Muscle of back (tissue), 11 donors: Measurements from ENCODE around the gene RASAL1. TPM values are rescaled to one million over a fixed set of nuclear protein-coding genes. Genes with fewer than 3 reads are reported as not detected.
A peak's percentile ranks its signal among the peaks of the same experiment; 100 is the strongest.

ENCODE experiments used
- DNase-seq, 3 donors: peaks; one replicate each; pipeline versions ENCODE4 v3.0.0 to v3.0.0-alpha.2; 2013
- polyA plus RNA-seq, 10 donors: library from polyadenylated mRNA; unstranded; fragments of 120-200 nt; gene quantifications; one replicate each; pipeline ENCODE4 v1.2.1, GENCODE V29; 2013; ENCODE audit not compliant: insufficient read length in 10 of 10

RASAL1 gene
- polyA plus RNA-seq, 10 donors: 0.03 to 0.28 (median 0.18) TPM; not detected in 5

GRCh38 chr12:113097716-113098440, 37.7 kb downstream of the RASAL1 start:
- DNase-seq: peak in 2 of 3 donors; percentile 42 to 57

- no peak for DNase-seq
Observed at GRCh38 chr12:113096675-113097461, 38.7 kb downstream of the RASAL1 start.

- no peak for DNase-seq
Observed at GRCh38 chr12:113095405-113095804, 40.2 kb downstream of the RASAL1 start.

DNA sequence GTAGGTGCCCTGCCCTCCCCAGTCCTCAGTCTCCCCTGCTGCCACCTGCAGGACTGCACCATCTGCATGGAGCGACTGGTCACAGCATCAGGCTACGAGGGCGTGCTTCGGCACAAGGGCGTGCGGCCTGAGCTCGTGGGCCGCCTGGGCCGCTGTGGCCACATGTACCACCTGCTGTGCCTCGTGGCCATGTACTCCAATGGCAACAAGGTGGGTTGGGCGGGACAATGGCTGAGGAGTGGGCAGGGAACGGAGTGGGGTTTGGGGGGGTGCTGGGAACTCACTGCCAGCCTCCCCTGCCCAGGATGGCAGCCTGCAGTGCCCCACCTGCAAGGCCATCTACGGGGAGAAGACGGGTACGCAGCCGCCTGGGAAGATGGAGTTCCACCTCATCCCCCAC, 40.8 kb downstream of the RASAL1 start:
- DNase-seq: no peak

- DNase-seq: no peak
Observed at GRCh38 chr12:113093409-113094101, 42.0 kb downstream of the RASAL1 start.

GRCh38 chr12:113092607-113093408, 42.8 kb downstream of the RASAL1 start:
- DNase-seq: peak; percentile 42 to 74 (median 42)

DNA sequence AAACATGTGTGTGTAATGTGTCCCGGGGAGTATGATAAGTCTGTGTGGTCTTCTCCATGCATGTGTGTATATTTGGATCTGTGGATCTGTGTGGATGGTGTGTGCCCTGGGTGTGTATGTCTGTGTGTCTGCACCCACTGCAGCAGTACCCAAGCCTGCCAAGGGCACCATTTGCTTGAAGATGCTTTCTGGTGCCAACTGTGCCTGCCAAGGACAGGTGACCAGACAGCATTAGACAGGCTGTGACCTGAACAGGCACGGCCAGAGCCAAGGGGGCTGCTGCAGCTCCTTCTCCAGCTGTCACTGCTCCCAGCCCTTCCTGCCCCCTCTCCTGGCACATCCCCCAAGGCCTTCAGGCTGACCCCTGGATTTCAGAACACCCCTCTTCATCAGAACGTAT, 44.1 kb downstream of the RASAL1 start:
- DNase-seq: no peak

DNA sequence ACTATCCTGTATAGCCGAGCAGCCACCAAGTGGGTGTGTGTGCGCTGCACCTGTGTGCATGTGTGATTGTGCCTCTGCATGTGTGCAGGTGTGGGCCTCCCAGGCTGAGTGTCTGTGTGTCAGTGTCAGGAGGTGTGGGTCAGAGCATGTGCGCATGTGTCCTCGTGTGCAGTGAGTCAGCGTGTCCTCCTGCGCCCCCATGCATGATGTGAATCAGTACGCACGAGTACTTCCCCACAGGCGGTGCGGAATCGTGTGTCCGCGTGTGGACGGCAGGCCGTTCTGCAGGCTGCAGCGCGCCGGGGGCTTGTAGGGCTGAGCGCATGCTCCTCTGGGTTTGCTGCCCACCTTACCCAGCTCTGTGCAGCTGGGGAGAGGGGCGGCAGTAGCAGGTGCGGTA, 44.8 kb downstream of the RASAL1 start:
- no peak for DNase-seq

GRCh38 chr12:113089839-113090238, 45.7 kb downstream of the RASAL1 start:
- no peak for DNase-seq

DNA sequence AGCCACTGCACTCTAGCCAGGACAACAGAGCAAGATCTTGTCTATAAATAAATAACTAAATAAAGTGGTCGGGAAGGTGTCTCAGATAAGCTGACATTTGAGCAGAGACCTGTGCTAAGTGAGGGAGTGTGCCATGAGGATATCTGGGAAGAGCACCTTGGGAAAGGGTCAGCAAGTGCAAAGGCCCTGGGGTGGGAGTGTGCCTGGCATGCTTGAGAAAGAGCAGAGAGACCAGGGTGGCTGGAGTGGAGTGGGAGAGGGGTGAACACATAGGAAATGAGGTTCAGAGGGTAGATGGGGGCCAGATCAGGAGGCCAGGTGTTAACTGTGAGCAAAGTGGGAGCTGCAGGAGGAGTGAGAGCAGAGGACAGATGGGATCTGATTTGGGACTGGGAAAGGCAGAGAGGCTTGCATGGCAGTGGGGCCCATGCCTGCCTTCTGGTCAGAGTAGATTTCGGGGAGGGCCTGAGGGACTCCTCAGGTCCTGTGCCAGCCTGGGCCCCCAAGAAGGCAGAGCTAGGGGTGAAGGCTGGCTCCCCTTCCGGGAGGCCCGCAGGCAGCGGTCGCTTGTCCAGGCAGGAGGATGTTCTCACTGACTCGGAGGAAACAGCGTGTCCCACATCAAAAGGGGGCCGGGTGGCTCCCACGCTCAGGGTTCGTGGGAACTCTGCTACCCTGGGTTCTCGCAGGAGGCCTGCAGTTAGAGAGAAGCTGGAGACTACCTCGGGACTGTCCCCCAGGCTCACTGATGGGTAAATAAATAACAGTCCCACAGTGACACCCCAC, 46.4 kb downstream of the RASAL1 start:
- no peak for DNase-seq

GRCh38 chr12:113088037-113088436, 47.5 kb downstream of the RASAL1 start:
- no peak for DNase-seq

DNA sequence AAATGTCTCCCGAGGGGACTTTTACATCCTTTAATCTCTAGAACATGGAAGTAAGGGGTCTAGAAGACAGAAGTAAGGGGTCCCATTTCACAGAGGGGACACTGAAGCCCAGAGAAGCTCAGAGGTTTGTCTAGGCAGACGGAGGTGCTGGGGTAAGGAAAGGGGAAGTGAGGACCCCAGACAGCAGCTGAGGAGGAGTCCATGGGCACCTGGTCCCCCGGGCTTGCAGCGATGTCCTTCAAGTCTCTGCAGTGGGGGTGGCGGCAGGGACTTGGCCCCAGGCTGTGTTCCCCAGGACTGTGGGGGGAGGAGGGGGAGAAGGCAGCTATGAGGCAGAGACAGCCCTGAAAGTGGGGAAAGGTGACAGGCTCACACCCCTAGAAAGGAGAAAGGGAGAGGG, 48.4 kb downstream of the RASAL1 start:
- no peak for DNase-seq

GRCh38 chr12:113086249-113087164, 49.1 kb downstream of the RASAL1 start:
- DNase-seq: no peak

GRCh38 chr12:113083863-113084435, 51.6 kb downstream of the RASAL1 start:
- peak in 2 of 3 donors; percentile 27 to 60 for DNase-seq

DNA sequence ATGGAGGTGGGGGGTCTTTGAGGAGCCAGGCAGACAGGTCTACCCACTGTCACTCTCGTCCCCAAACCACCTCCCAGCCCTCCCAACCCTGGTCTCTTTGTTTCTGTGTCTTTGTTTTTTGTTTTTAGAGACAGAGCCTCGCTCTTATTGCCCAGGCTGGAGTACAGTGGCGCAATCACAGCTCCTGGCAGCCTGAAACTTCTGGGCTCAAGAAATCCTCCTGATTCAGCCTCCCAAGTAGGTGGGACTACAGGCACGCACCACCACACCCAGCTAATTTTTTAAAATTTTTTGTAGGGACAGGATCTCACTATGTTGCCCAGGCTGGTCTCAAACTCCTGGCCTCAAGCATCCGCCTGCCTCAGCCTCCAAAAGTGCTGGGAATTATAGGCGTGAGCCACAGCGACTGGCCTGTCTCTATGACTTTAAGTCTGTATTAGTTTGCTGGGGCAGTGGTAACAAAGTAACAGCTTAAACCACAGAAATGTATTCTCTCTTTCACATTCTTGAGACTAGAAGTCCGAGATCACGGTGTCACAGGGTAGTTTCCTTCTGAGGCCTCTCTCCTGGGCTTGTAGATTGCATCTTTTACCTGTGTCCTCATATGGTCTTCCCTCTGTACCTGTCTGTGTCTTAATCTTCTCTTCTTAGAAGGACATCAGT, 52.9 kb downstream of the RASAL1 start:
- DNase-seq: no peak

GRCh38 chr12:113081873-113082272, 53.7 kb downstream of the RASAL1 start:
- no peak for DNase-seq

- no peak for DNase-seq
Observed at GRCh38 chr12:113077859-113078255, 57.7 kb downstream of the RASAL1 start.

DNA sequence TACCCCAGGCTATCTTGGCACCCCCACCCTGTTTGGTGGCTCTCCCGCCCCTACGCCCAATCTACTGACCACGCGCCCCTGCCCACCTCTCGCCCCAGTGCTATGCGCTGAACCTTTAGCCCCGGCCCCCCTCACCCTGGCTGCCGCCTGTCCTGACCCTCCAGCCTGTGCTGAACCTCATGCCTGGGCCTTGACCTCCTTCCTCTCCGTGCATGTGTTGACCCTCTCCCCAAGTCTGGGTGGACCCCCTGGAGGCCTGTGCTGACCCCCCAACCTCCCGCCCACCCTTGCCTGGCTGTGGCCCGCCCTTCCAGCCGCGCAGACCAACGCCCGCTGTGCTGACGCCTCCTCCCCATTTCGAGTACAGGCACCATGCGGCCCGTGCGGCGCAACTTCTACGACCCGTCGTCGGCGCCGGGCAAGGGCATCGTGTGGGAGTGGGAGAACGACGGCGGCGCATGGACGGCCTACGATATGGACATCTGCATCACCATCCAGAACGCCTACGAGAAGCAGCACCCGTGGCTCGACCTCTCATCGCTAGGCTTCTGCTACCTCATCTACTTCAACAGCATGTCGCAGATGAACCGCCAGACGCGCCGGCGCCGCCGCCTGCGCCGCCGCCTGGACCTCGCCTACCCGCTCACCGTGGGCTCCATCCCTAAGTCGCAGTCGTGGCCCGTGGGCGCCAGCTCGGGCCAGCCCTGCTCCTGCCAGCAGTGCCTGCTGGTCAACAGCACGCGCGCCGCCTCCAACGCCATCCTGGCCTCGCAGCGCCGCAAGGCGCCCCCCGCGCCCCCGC, 58.3 kb downstream of the RASAL1 start:
- no peak for DNase-seq
